ENCODE data around the gene MBD5.

Gene MBD5

GRCh38 chr2:148251993-148252392 is 231.1 kb downstream of the MBD5 start:
- POLR2A ChIA-PET, result no interaction called here
- CTCF ChIA-PET, result interaction anchor here (1.1 kb wide), 1 partner anchor 33 kb away, joined by 3 read pairs; no protein-coding TSS in a partner anchor

GRCh38 chr2:148252646-148253045 is 231.8 kb downstream of the MBD5 start:
- TF ChIP-seq CTCF (IDR thresholded peaks at IDR 0.05; ENCODE audit: control extremely low read depth, extremely low read depth, low read depth, missing control alignments), result no peak
- CTCF ChIA-PET, result interaction anchor here (1.1 kb wide), 1 partner anchor 32 kb away, joined by 3 read pairs; no protein-coding TSS in a partner anchor
- DNase-seq (ENCODE audit: extremely low spot score), result no peak
- POLR2A ChIA-PET, result no interaction called here

More at GRCh38 chr2:148251993-148252392, 231.1 kb downstream of the MBD5 start:
- no peak for DNase-seq (ENCODE audit: extremely low spot score)
- TF ChIP-seq CTCF (IDR thresholded peaks at IDR 0.05; ENCODE audit: control extremely low read depth, extremely low read depth, low read depth, missing control alignments), result no peak

GRCh38 chr2:148253685-148254084 is 232.8 kb downstream of the MBD5 start:
- ChIA-PET POLR2A (no interaction called here), CTCF (no interaction called here)
- no peak for DNase-seq (ENCODE audit: extremely low spot score)
- TF ChIP-seq CTCF (IDR thresholded peaks at IDR 0.05; ENCODE audit: control extremely low read depth, extremely low read depth, low read depth, missing control alignments), result no peak

GRCh38 chr2:148255929-148256328 is 235.0 kb downstream of the MBD5 start:
- POLR2A ChIA-PET, result no interaction called here
- CTCF ChIA-PET, result no interaction called here
- DNase-seq (ENCODE audit: extremely low spot score), result no peak
- TF ChIP-seq CTCF (IDR thresholded peaks at IDR 0.05; ENCODE audit: control extremely low read depth, extremely low read depth, low read depth, missing control alignments), result no peak

GRCh38 chr2:148257276-148257675 is 236.4 kb downstream of the MBD5 start:
- POLR2A ChIA-PET, result no interaction called here
- CTCF ChIA-PET, result no interaction called here
- no peak for DNase-seq (ENCODE audit: extremely low spot score)
- no peak for TF ChIP-seq CTCF (IDR thresholded peaks at IDR 0.05; ENCODE audit: control extremely low read depth, extremely low read depth, low read depth, missing control alignments)

- POLR2A ChIA-PET, result no interaction called here
- TF ChIP-seq CTCF (IDR thresholded peaks at IDR 0.05; ENCODE audit: control extremely low read depth, extremely low read depth, low read depth, missing control alignments), result no peak
- CTCF ChIA-PET, result no interaction called here
- DNase-seq (ENCODE audit: extremely low spot score), result no peak
Observed at GRCh38 chr2:148258124-148258523, 237.2 kb downstream of the MBD5 start.

- no peak for TF ChIP-seq CTCF (IDR thresholded peaks at IDR 0.05; ENCODE audit: control extremely low read depth, extremely low read depth, low read depth, missing control alignments)
Observed at GRCh38 chr2:148259674-148260073, 238.8 kb downstream of the MBD5 start.

More at GRCh38 chr2:148259674-148260073, 238.8 kb downstream of the MBD5 start:
- DNase-seq (ENCODE audit: extremely low spot score), result no peak
- ChIA-PET CTCF (interaction anchor here (1.3 kb wide), 1 partner anchor 71 kb away, joined by 3 read pairs; no protein-coding TSS in a partner anchor), POLR2A (no interaction called here)
